ENCODE measurements around the gene RRAGC. TPM values are rescaled to one million over a fixed set of nuclear protein-coding genes. Genes with fewer than 3 reads are reported as not detected.
"Not testable (repeated sequence)": the region's sequence is repeated elsewhere in the genome, so short reads cannot be mapped to it uniquely, and the experiment has no call there.

The RRAGC gene
- total RNA-seq, 2 donors from 2014 or later: 9.2 to 22.6 TPM

GRCh38 chr1:38814444-38814983 is 45.1 kb downstream of the RRAGC start:
- Histone ChIP-seq H3K4me1 (replicated peaks) (no peaks in the 10 kb centered on the region), H3K9me3 (no peaks in the 10 kb centered on the region), H3K36me3 (no peaks in the 10 kb centered on the region), H3K27ac (no peak overlapping the region), H3K27me3 (replicated peaks; ENCODE audit: insufficient read depth) (peaks cover 14% of the 10 kb centered on the region), H3K4me3 (no peak overlapping the region)
- no peak for TF ChIP-seq POLR2A (IDR thresholded peaks at IDR 0.05)
- TF ChIP-seq POLR2AphosphoS5 (IDR thresholded peaks at IDR 0.05): no peak
- TF ChIP-seq, protein P1, sequence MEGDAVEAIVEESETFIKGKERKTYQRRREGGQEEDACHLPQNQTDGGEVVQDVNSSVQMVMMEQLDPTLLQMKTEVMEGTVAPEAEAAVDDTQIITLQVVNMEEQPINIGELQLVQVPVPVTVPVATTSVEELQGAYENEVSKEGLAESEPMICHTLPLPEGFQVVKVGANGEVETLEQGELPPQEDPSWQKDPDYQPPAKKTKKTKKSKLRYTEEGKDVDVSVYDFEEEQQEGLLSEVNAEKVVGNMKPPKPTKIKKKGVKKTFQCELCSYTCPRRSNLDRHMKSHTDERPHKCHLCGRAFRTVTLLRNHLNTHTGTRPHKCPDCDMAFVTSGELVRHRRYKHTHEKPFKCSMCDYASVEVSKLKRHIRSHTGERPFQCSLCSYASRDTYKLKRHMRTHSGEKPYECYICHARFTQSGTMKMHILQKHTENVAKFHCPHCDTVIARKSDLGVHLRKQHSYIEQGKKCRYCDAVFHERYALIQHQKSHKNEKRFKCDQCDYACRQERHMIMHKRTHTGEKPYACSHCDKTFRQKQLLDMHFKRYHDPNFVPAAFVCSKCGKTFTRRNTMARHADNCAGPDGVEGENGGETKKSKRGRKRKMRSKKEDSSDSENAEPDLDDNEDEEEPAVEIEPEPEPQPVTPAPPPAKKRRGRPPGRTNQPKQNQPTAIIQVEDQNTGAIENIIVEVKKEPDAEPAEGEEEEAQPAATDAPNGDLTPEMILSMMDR (IDR thresholded peaks at IDR 0.05): no peak
- 71% methylated on average over 7 of the region's 7 CpGs for WGBS
- intact Hi-C loops (cut with DNase I): no loop called here
- no peak for DNase-seq (ENCODE audit: low spot score)

GRCh38 chr1:38812981-38813380 is 46.6 kb downstream of the RRAGC start:
- no peak for DNase-seq (ENCODE audit: low spot score)
- 42% methylated on average over 5 of the region's 5 CpGs for WGBS
- intact Hi-C loops (cut with DNase I): no loop called here

GRCh38 chr1:38811466-38811865 is 48.1 kb downstream of the RRAGC start:
- H3K27ac ChIP-seq; H3K27me3 ChIP-seq (replicated peaks; ENCODE audit: insufficient read depth); intact Hi-C loops (cut with DNase I); DNase-seq (ENCODE audit: low spot score); H3K4me3 ChIP-seq; H3K9me3 ChIP-seq; H3K4me1 ChIP-seq (replicated peaks); H3K36me3 ChIP-seq: not testable (repeated sequence)
- 71% methylated on average over 4 of the region's 4 CpGs for WGBS

More at GRCh38 chr1:38812981-38813380, 46.6 kb downstream of the RRAGC start:
- Histone ChIP-seq H3K9me3 (no peaks in the 10 kb centered on the region), H3K4me1 (replicated peaks) (no peaks in the 10 kb centered on the region), H3K27me3 (replicated peaks; ENCODE audit: insufficient read depth) (peaks cover 14% of the 10 kb centered on the region), H3K4me3 (no peak overlapping the region), H3K27ac (no peak overlapping the region), H3K36me3 (no peaks in the 10 kb centered on the region)
- TF ChIP-seq, protein P1 (IDR thresholded peaks at IDR 0.05): no peak
- TF ChIP-seq POLR2A (IDR thresholded peaks at IDR 0.05): no peak

GRCh38 chr1:38806090-38806489 is 53.5 kb downstream of the RRAGC start:
- Histone ChIP-seq H3K27ac (no peak overlapping the region), H3K4me1 (replicated peaks) (no peaks in the 10 kb centered on the region), H3K4me3 (no peak overlapping the region), H3K27me3 (replicated peaks; ENCODE audit: insufficient read depth) (peaks cover 4% of the 10 kb centered on the region), H3K9me3 (no peaks in the 10 kb centered on the region), H3K36me3 (no peaks in the 10 kb centered on the region)
- intact Hi-C loops (cut with DNase I): no loop called here
- no peak for TF ChIP-seq POLR2A (IDR thresholded peaks at IDR 0.05)
- TF ChIP-seq POLR2AphosphoS5 (IDR thresholded peaks at IDR 0.05): no peak
- no peak for DNase-seq (ENCODE audit: low spot score)
- 96% methylated on average over 1 of the region's 1 CpG for WGBS

DNA sequence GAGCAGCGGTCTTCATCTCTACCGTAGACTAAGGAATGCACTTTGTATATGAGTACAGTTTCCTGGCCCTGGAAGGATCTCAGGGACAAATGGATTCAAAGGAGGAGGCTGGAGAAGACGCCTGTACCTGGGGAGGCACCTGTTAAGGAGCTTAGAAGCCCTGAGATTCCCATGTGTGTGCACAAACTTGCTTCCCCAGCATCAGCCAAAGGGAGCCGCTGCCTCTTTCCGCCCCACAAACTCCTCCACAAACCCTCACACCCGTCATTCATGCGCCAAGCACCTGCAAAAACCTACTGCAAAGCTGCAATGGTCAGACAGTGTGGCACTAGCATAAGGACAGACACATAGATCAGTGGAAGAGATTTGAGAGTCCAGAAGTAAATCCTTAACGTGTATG is 54.5 kb downstream of the RRAGC start:
- 69% methylated on average over 8 of the region's 8 CpGs for WGBS
- H3K27ac ChIP-seq: no peak overlapping the region
- H3K4me3 ChIP-seq: no peak overlapping the region
- no peaks in the 10 kb centered on the region for H3K4me1 ChIP-seq (replicated peaks)
- DNase-seq (ENCODE audit: low spot score): no peak
- intact Hi-C loops (cut with DNase I): no loop called here
- peaks cover 4% of the 10 kb centered on the region for H3K27me3 ChIP-seq (replicated peaks; ENCODE audit: insufficient read depth)
- TF ChIP-seq POLR2A (IDR thresholded peaks at IDR 0.05): no peak
- TF ChIP-seq, protein P1 (IDR thresholded peaks at IDR 0.05): no peak
- no peak for TF ChIP-seq POLR2AphosphoS5 (IDR thresholded peaks at IDR 0.05)
- H3K36me3 ChIP-seq: no peaks in the 10 kb centered on the region
- H3K9me3 ChIP-seq: no peaks in the 10 kb centered on the region

DNA sequence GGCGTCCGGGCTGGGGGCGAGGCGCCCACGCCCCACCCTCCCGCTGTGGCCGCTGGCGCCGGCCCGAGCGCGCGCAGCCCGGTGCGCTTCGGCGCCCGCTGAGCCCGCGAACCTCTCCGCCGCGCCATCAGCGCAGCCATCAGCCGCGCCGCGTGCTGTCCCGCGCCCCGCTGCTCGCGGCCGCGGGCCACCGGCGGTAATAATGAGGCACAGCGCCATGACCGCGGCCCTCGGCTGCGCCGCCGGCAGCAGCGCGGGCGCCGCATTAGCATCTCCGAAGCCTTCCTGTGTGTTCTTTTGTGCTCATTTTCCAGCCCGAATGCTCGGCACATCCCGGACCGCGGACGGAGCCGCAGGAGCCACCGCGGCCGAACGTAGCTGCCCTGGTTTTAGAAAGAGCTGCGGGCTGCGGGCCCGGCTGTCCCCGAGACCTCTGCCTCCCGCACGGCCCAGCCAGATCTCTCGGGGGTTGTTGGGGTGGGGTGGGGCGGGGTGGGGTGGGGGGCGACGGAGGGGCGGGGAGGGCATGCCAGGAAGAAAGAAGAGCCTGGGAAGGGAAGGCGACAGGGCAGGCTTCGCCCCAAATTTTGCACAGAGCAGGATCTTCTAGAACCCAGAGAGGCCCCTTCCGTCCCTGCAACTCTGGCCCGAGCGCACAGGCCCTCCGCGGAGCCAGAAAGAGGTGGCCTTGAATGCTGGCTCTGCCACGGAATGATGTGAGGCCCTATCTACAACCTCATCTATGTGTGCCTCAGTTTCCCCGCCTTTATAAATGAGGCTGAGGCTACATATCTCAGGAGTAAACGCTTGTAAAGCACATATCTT is 55.3 kb downstream of the RRAGC start:
- no peak overlapping the region for H3K27ac ChIP-seq
- 4% methylated on average over 75 of the region's 81 CpGs for WGBS
- peaks cover 4% of the 10 kb centered on the region for H3K27me3 ChIP-seq (replicated peaks; ENCODE audit: insufficient read depth)
- DNase-seq (ENCODE audit: low spot score): no peak
- no peaks in the 10 kb centered on the region for H3K4me1 ChIP-seq (replicated peaks)
- peak overlapping the region in 1 of 2 donors; percentile 20 for H3K4me3 ChIP-seq
- no peak for TF ChIP-seq POLR2A (IDR thresholded peaks at IDR 0.05)
- TF ChIP-seq, protein P1 (IDR thresholded peaks at IDR 0.05): no peak
- no peak for TF ChIP-seq POLR2AphosphoS5 (IDR thresholded peaks at IDR 0.05)
- intact Hi-C loops (cut with DNase I): no loop called here
- H3K36me3 ChIP-seq: no peaks in the 10 kb centered on the region
- H3K9me3 ChIP-seq: no peaks in the 10 kb centered on the region

Data from prostate gland (tissue), 2 donors.